GM12891 (cell line): Measurements from ENCODE around the gene DDI1.

ENCODE experiments used
- DNase-seq: peaks from one replicate; pipeline ENCODE4 v3.0.0; 2011; ENCODE audit warnings: low spot score; ENCODE audit not compliant: insufficient read length
- FAIRE-seq: peaks from 2 replicates; lab custom pipeline; 2011; peaks lifted over from hg19 to GRCh38; lab: Jason Lieb, UNC
- PAX5 ChIP-seq: IDR thresholded peaks from 2 replicates; pipeline ENCODE4 v1.6.1; 2011; ENCODE audit warnings: low read length, moderate library complexity, mild to moderate bottlenecking; ENCODE audit not compliant: insufficient read depth, severe bottlenecking
- POLR2A ChIP-seq: IDR thresholded peaks from 2 replicates; pipeline ENCODE4 v1.6.1; 2011; ENCODE audit warnings: low read depth, low read length, control low read depth
- POLR2AphosphoS5 ChIP-seq: IDR thresholded peaks from 2 replicates; pipeline ENCODE4 v1.6.1; 2011; ENCODE audit warnings: low read depth, low read length, control low read depth
- POU2F2 ChIP-seq: IDR thresholded peaks from 2 replicates; pipeline ENCODE4 v1.6.1; 2011; ENCODE audit warnings: low read depth, mild to moderate bottlenecking, control low read depth, low read length, moderate library complexity
- SPI1 ChIP-seq: IDR thresholded peaks from 2 replicates; pipeline ENCODE4 v1.6.1; 2011; ENCODE audit warnings: low read depth, low read length, control low read depth
- TAF1 ChIP-seq: IDR thresholded peaks from 2 replicates; pipeline ENCODE4 v1.6.1; 2011; ENCODE audit warnings: low read depth, low read length, control low read depth

Gene DDI1

GRCh38 chr11:104003491-104003890 lies 32.9 kb upstream of the DDI1 start:
- TF ChIP-seq POLR2AphosphoS5 (no peak), TAF1 (no peak), POLR2A (no peak), PAX5 (no peak), SPI1 (no peak), POU2F2 (no peak)
- no peak for DNase-seq

GRCh38 chr11:104005234-104005855 lies 31.1 kb upstream of the DDI1 start:
- DNase-seq (no peak), FAIRE-seq (no peak)
- TF ChIP-seq POLR2A (no peak), POU2F2 (no peak), POLR2AphosphoS5 (no peak), PAX5 (no peak), TAF1 (no peak), SPI1 (no peak)

More at GRCh38 chr11:104003491-104003890, 32.9 kb upstream of the DDI1 start:
- no peak for FAIRE-seq

- FAIRE-seq (no peak), DNase-seq (no peak)
- TF ChIP-seq POLR2AphosphoS5 = no peak
- TF ChIP-seq TAF1 = no peak
- TF ChIP-seq PAX5 = no peak
- no peak for TF ChIP-seq POLR2A
Measured at GRCh38 chr11:104009744-104010143, 26.7 kb upstream of the DDI1 start.

- DNase-seq (no peak), FAIRE-seq (no peak)
- TF ChIP-seq POLR2AphosphoS5 = no peak
- TF ChIP-seq PAX5 = no peak
- no peak for TF ChIP-seq TAF1
- TF ChIP-seq POU2F2 = no peak
Measured at GRCh38 chr11:104011044-104011443, 25.4 kb upstream of the DDI1 start.

- DNase-seq (no peak), FAIRE-seq (no peak)
- no peak for TF ChIP-seq PAX5
- TF ChIP-seq POU2F2 = no peak
- no peak for TF ChIP-seq TAF1
Measured at GRCh38 chr11:104015649-104016415, 20.6 kb upstream of the DDI1 start.

GRCh38 chr11:104024572-104024971 lies 11.9 kb upstream of the DDI1 start:
- DNase-seq (no peak), FAIRE-seq (no peak)
- TF ChIP-seq SPI1 (no peak), POU2F2 (no peak), TAF1 (no peak), POLR2A (no peak), PAX5 (no peak), POLR2AphosphoS5 (no peak)

- no peak for FAIRE-seq
- no peak for DNase-seq
- no peak for TF ChIP-seq POLR2AphosphoS5
- TF ChIP-seq TAF1 = no peak
- no peak for TF ChIP-seq POU2F2
- TF ChIP-seq PAX5 = no peak
- no peak for TF ChIP-seq SPI1
- no peak for TF ChIP-seq POLR2A
Measured at GRCh38 chr11:104028476-104029263, 7.8 kb upstream of the DDI1 start.

- FAIRE-seq (no peak), DNase-seq (no peak)
- no peak for TF ChIP-seq POLR2AphosphoS5
- TF ChIP-seq POU2F2 = no peak
- TF ChIP-seq TAF1 = no peak
- no peak for TF ChIP-seq PAX5
- no peak for TF ChIP-seq SPI1
- TF ChIP-seq POLR2A = no peak
Measured at GRCh38 chr11:104033134-104033533, 3.3 kb upstream of the DDI1 start.

GRCh38 chr11:104033561-104033960 lies 2.9 kb upstream of the DDI1 start:
- DNase-seq (no peak), FAIRE-seq (no peak)
- TF ChIP-seq POLR2AphosphoS5 (no peak), SPI1 (no peak), PAX5 (no peak), TAF1 (no peak), POU2F2 (no peak), POLR2A (no peak)

GRCh38 chr11:104036995-104037394 lies 555 bp downstream of the DDI1 start:
- FAIRE-seq (no peak), DNase-seq (no peak)
- TF ChIP-seq POU2F2 (no peak), TAF1 (no peak), SPI1 (no peak), PAX5 (no peak), POLR2AphosphoS5 (no peak)
